ENCODE measurements around the gene KRT4.

KRT4 gene

DNA sequence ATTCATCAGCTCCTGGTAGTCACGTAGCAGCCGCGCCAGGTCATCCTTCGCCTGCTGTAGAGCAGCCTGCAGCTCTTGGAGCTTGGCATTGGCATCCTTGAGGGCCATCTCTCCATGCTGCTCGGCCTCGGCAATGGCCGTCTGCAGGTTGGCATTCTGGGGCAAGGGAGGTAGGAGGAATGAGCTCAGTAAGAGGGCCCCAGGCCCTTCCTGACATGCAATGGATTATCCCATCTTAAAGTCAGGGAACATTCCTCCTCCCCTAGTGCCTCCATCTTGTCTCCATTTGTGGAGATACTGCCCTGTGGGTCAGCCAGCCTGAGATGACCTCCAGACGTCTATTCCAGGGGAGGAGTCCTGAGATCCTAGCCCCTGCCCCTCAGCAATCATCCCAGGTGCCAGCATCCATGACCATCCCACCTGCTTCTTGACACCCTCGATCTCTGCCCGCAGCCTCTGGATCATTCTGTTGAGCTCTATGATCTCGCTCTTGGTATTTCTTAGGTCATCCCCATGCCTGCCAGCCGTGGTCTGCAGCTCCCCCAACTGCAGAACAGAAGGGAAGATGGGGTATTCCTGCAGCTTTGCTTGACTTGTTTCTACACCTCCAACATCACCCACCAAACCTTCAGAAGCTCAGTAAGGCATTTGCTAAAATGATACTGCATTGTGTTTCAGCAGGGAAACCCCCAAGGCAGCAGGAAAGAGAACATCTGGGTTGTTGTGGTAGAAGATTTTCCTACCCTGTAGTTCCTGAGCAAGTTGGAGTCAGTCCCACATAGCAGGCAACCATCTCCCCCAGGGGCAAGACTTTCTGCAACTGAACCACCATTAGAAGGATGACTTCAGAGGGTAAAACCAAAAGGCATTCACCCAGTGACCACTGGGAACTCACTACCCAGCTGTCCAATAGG lies 22.4 kb downstream of the KRT4 start:
- no peak for DNase-seq

GRCh38 chr12:52790427-52791270 lies 23.3 kb downstream of the KRT4 start:
- DNase-seq, result no peak

- no peak for DNase-seq
Observed at GRCh38 chr12:52789637-52790426, 24.1 kb downstream of the KRT4 start.

- no peak for DNase-seq
Observed at GRCh38 chr12:52788876-52789636, 24.9 kb downstream of the KRT4 start.

DNA sequence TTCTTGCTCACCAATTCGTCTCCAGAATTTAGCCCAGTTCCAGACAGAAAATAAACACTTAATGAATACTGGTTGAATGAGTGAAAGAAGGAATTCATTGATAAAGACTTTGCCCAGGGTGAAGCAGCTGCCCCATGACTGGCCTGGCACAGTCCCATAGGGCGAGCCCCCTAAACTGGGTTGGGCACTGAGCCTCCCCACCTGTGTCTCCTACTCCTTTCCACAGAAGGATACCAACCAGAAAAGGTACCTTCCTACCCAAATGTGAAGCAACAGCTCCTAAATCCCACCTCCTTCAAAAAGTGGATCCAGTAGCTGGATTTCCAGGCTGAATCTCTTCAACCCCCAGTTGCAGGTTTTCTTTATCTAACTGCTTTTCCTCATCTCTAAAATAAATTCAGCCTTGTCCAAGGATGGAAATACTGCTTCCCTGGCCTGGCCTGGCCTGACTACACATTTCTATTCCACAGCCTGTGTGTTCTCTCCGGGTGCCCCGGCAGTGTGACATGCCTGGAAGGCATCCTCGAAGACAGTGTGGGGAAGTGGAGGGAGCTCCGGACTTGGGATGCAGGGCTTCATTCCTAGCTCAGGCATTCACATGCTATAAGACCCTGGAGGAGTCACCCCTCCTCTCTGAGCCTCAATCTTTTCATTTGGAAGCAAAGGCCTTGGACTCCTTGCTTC lies 25.6 kb downstream of the KRT4 start:
- DNase-seq, result no peak

DNA sequence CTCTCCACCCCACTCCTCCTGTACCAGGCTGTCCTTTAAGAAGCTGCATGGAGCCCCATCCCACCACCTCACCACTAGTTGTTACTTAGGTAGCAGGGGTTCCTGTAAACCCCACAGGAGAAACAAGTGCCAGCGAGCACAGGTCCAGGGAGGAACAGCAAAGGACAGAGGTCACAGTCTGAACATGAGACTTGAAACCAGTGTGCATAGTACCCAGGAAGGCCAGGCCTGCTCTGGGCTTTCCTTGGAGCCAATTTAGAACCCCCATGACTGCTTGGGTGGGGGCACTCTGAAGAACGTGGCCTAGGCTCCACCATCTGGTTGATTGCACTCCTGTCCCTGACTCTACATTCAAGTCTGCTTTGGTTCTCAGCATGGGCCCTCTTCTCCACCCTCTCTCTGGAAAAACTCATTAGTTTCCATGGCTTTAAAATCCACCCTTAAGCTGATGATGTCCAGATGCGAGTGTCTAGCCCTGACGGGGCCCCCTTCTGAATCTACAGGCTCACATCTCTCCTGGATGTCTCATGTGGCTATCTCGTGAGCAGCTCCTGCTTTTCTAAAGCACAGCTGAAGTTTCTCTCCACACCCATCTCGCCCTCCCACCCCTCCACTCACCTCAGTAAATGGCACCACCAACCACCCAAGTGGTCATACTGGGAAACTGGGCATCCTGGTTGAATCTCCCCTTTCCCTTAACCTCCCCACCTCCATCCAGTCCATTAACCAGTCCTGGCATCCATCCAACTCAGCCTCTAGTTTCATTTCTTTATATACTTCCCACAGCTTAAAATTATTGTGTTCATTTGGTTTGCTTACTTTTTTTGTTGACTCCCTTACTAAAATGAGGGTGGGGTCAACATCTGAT lies 26.4 kb downstream of the KRT4 start:
- peak; percentile 57 for DNase-seq

GRCh38 chr12:52784909-52785308 lies 29.0 kb downstream of the KRT4 start:
- no peak for DNase-seq

DNA sequence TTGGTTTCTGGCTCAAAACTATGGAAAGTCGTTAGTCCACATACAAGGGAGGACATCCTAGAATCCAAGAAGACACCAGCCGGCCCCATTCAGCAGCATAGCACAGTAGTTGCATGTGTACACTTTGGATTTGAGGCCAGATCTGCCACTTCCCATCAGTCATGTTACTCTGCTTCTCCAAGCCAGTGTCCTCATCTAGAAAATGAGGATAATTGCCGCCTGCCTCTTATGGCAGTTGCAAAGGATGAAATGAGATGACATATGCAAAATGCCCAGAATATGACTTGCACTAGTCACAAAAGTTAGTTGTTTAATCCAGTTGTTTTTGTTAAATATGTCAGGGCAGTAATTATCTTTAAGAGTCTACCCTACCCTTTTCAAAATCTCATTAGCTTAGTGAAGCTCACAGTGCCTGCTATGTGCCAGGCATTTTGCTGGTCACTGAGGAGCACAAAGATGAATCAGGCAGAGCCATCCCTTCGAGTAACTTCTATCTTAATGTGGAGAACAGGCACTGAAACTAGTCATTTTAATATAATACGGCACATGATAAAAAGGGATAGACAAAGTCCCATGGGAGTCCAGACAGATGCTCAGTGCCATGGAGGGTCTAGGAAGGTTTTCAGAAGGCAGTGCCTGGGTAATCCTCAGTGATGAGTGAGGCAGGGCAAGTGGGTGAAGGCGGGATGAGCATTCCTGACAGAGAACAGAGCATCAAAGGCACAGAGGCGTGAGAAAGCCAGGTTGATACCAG lies 30.2 kb downstream of the KRT4 start:
- no peak for DNase-seq

GRCh38 chr12:52782502-52782901 lies 31.4 kb downstream of the KRT4 start:
- no peak for DNase-seq

DNA sequence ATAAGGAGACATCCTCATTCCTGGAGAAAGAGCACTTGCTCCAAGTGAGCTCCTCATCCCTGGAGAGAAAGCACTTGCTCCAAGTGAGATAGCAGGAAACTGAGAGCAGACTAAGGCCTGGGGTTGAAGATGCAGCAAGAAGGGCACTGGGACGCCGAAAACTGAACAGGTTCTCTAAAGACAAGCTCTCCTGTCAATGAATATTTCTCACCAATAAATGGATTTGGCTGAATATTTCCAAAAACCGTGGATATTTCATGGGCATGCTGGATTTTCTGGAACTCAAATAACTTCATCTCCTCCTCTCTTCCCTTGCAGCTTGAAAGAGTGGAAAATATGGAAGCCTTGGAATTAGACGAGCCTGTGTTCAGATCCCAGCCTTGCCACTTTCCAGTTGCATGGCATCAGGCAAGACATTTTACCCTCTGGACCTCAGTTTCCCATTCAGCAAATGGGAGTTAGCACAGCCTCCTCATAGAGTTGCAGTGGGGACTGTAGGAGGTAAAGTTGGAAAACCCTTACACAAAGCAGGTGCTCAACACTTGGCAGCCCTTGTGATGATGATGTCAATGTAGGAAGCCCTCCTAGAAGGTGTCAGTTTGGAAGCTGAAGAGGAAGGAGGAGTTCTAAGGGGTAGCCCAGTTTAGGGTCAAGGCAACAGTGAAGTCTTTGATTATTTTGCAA lies 32.4 kb downstream of the KRT4 start:
- no peak for DNase-seq

DNA sequence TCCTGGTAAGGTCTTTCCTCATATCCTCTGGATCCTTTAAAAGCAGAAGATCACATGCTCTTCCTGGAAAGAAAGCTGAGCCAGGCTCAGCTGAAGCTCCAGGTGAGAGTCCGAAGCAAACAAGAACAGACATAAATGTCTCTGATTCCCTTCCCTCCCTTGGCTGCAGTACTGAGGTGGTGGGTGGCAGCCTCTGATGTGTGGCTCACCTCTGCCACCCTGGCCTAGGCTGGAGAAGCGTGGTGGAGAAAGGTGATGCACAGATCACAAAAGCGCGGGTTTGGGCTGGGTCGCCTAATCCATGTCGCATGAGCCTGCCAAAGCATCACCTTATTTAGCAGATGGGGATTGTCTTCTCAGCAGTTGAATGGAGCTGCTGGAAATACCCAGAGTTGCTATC lies 34.0 kb downstream of the KRT4 start:
- no peak for DNase-seq

- no peak for DNase-seq
Observed at GRCh38 chr12:52778833-52779232, 35.1 kb downstream of the KRT4 start.

GRCh38 chr12:52777566-52777965 lies 36.4 kb downstream of the KRT4 start:
- no peak for DNase-seq

- DNase-seq, result no peak
Observed at GRCh38 chr12:52776913-52777395, 37.0 kb downstream of the KRT4 start, which contains the start of gene KRT76. TSS of gene KRT76 (minus strand) at chr12:52777345. CDS start at chr12:52777291, 54 bp downstream.

GRCh38 chr12:52776435-52776834 lies 37.5 kb downstream of the KRT4 start:
- DNase-seq, result no peak

DNA sequence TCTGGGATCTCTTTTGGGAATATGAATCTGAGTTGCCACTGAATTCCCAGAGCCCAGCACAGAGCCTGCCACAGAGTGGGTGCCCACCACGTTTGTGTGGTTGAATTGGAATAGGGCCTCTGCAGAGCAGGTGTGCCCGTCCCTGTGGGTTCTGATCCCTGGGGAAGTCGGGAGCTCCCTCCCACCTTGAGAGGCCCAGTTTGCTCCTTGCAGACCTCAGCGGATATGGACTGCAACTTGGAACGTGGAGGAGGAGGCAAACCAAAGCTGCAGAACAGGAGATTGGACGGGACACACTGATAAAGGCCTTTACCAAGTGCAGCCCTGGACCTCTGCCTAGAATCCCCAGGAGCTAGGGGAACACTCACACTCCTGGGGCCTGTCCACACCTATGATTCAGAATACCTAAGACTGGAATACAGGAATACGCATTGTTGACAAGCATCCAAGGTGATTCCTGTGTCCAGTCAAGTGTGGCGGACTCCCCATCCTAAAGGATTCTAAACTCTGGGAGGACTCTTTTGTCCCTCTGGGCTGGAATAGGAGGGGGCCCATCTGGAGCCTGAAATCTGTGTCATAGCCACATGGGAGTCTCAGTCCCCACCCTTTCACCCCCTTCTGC lies 39.2 kb downstream of the KRT4 start:
- no peak for DNase-seq

DNA sequence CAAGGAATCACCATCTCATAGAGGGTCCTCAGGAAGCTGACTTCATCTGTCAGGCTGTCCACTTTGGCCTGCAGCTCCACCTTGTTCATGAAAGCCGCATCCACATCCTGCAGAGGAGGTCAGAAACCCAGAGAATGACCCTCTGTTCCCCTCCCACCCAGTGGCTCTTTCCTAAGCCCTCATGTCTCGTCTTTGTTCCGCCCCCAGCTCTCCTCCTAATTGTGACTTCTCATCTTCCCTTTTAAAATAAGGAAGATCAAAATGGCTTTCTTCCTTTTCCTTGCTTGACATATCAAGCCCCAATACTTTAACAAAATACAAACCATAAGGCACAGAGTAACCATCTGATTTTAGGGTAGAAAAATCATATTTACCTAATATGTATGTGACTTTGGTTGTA lies 41.1 kb downstream of the KRT4 start:
- no peak for DNase-seq

DNA sequence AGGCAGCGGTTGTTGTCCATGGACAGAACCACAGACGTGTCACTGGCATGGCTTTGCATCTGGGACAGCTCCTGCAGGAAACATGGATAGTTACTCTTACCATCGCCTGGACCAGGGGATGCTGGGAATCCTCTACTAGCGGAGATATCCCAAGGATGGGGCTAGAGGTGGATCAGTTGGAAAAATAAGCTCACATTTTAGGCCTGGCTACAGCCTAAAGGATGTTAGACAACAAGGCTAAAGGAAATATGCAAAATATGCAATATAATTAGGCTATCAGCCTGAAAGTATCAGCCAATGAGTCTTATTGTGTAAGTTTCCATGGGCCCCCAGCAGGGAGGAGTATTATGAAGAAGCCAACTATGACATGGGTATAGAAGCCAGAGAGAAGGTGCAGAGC lies 41.7 kb downstream of the KRT4 start:
- DNase-seq, result no peak

- DNase-seq, result no peak
Observed at GRCh38 chr12:52771505-52771904, 42.4 kb downstream of the KRT4 start.
